H1 (cell line): ENCODE data around the gene UBASH3A. TPM values are rescaled to one million over a fixed set of nuclear protein-coding genes. Genes with fewer than 3 reads are reported as not detected.

Source experiments
- CTCF ChIA-PET: fragments of 300-600 bp; sonication (Branson Sonifier 250); formaldehyde crosslinking; loops from one replicate; lab custom pipeline; 2021; ENCODE audit not compliant: partially characterized antibody; lab: Charles Lee
- POLR2A ChIA-PET: fragments of 300-600 bp; sonication (Branson Sonifier 250); formaldehyde crosslinking; loops from one replicate; lab custom pipeline; 2021; ENCODE audit warnings: inconsistent platforms; ENCODE audit not compliant: partially characterized antibody; lab: Charles Lee
- DNase-seq, 2 experiments: peaks; one replicate each; pipeline versions ENCODE4 v3.0.0 to v3.0.0-alpha.2; 2010 to 2022; ENCODE audit warnings: low spot score in 2 of 2, low read depth in 1 of 2, mixed read lengths in 1 of 2
- FAIRE-seq: peaks from 2 replicates; lab custom pipeline; 2011; peaks lifted over from hg19 to GRCh38; lab: Jason Lieb, UNC
- H2AFZ ChIP-seq: 2 replicates; pipeline ENCODE4 v1.8.1; 2012; ENCODE audit warnings: low read length, inconsistent platforms
- H2AK5ac ChIP-seq: 2 replicates; pipeline ENCODE4 v1.6.1; 2013; ENCODE audit warnings: low read depth, low read length
- H2BK120ac ChIP-seq: replicated peaks from 2 replicates; pipeline ENCODE3; 2013; ENCODE audit warnings: low read depth, low read length, inconsistent platforms
- H2BK12ac ChIP-seq: 2 replicates; pipeline ENCODE4 v1.6.1; 2013; ENCODE audit warnings: low read depth, low read length
- H2BK15ac ChIP-seq: 2 replicates; pipeline ENCODE4 v1.6.1; 2013; ENCODE audit warnings: low read length
- H2BK20ac ChIP-seq: 2 replicates; pipeline ENCODE4 v1.6.1; 2013; ENCODE audit warnings: low read length
- H2BK5ac ChIP-seq: 2 replicates; pipeline ENCODE4 v1.6.1; 2013; ENCODE audit warnings: low read depth, low read length
- H3K14ac ChIP-seq: 2 replicates; pipeline ENCODE4 v1.6.1; 2013; ENCODE audit warnings: inconsistent platforms; ENCODE audit not compliant: insufficient read length
- H3K18ac ChIP-seq: 2 replicates; pipeline ENCODE4 v1.6.1; 2013; ENCODE audit warnings: low read length; ENCODE audit errors: extremely low read depth
- H3K23ac ChIP-seq: 2 replicates; pipeline ENCODE4 v1.6.1; 2013; ENCODE audit warnings: inconsistent platforms; ENCODE audit not compliant: insufficient read length
- H3K23me2 ChIP-seq: 2 replicates; pipeline ENCODE4 v1.6.1; 2013; ENCODE audit warnings: low read depth, low read length
- H3K27ac ChIP-seq: 2 replicates; pipeline ENCODE4 v1.6.1; 2011; ENCODE audit warnings: low read depth, low read length, inconsistent platforms
- H3K27me3 ChIP-seq, 4 experiments: replicated peaks in 1 of 4; 1 replicate in 1 of 4; 2 replicates in 3 of 4; pipeline versions ENCODE4 v1.6.1 to v1.8.1; 2011 to 2013; ENCODE audit warnings: low read length in 3 of 4, mild to moderate bottlenecking in 3 of 4, inconsistent platforms in 2 of 4, mixed read lengths in 2 of 4, moderate library complexity in 1 of 4; ENCODE audit not compliant: control insufficient read depth in 3 of 4, insufficient read depth in 3 of 4; ENCODE audit errors: extremely low read depth in 1 of 4
- H3K36me3 ChIP-seq, 4 experiments: 2 replicates each; pipeline versions ENCODE4 v1.6.1 to v1.8.1; 2011 to 2013; ENCODE audit warnings: mild to moderate bottlenecking in 4 of 4, low read length in 3 of 4, moderate library complexity in 2 of 4, control low read depth in 1 of 4, inconsistent platforms in 1 of 4; ENCODE audit not compliant: insufficient read depth in 4 of 4, control insufficient read depth in 2 of 4
- H3K4ac ChIP-seq: replicated peaks from 2 replicates; pipeline ENCODE3; 2013; ENCODE audit warnings: low read length, low read depth, mixed read lengths, inconsistent platforms; ENCODE audit not compliant: insufficient read length
- H3K4me1 ChIP-seq, 4 experiments: replicated peaks in 1 of 4; 1 replicate in 1 of 4; 2 replicates in 3 of 4; pipeline versions ENCODE4 v1.6.1 to v1.8.1; 2011 to 2013; ENCODE audit warnings: low read length in 3 of 4, inconsistent platforms in 2 of 4, mixed read lengths in 1 of 4; ENCODE audit not compliant: insufficient read depth in 4 of 4, control insufficient read depth in 3 of 4
- H3K4me2 ChIP-seq, 2 experiments: 2 replicates each; pipeline versions ENCODE4 v1.6.1 to v1.8.1; 2011 to 2013; ENCODE audit warnings: low read depth in 2 of 2, low read length in 2 of 2, control low read depth in 1 of 2, inconsistent platforms in 1 of 2, mild to moderate bottlenecking in 1 of 2; ENCODE audit not compliant: insufficient read depth in 1 of 2
- H3K4me3 ChIP-seq, 4 experiments: fragments of 200-600, 300-600 bp in 1 of 4; sonication (generic), shearing (Covaris generic), sonication (Bioruptor Twin) in 1 of 4; 2 replicates each; pipeline versions ENCODE4 v1.5.1 to v1.8.1; 2011 to 2016; ENCODE audit warnings: low read length in 4 of 4, low read depth in 3 of 4, control low read depth in 2 of 4, inconsistent platforms in 2 of 4, mild to moderate bottlenecking in 2 of 4, mixed read lengths in 1 of 4, moderate library complexity in 1 of 4; ENCODE audit not compliant: insufficient read depth in 2 of 4; ENCODE audit errors: extremely low read depth in 1 of 4
- H3K56ac ChIP-seq: replicated peaks from 2 replicates; pipeline ENCODE3; 2013; ENCODE audit warnings: low read depth, mild to moderate bottlenecking, mixed read lengths, low read length, inconsistent platforms; ENCODE audit not compliant: insufficient read length
- H3K79me1 ChIP-seq: 2 replicates; pipeline ENCODE4 v1.6.1; 2013; ENCODE audit warnings: low read depth, low read length, control low read depth
- H3K79me2 ChIP-seq, 2 experiments: 2 replicates each; pipeline versions ENCODE4 v1.6.1 to v1.8.1; 2012 to 2013; ENCODE audit warnings: low read length in 2 of 2, mild to moderate bottlenecking in 2 of 2, inconsistent platforms in 1 of 2; ENCODE audit not compliant: insufficient read depth in 2 of 2, control insufficient read depth in 1 of 2
- H3K9ac ChIP-seq, 4 experiments: replicated peaks in 1 of 4; 1 replicate in 1 of 4; 2 replicates in 3 of 4; pipeline versions ENCODE4 v1.6.1 to v1.8.1; 2011 to 2013; ENCODE audit warnings: low read depth in 3 of 4, low read length in 3 of 4, control low read depth in 2 of 4, mild to moderate bottlenecking in 2 of 4, moderate library complexity in 2 of 4, inconsistent platforms in 1 of 4; ENCODE audit errors: extremely low read depth in 1 of 4
- H3K9me3 ChIP-seq, 2 experiments: 2 replicates each; pipeline versions ENCODE4 v1.6.1 to v1.8.1; 2012 to 2013; ENCODE audit warnings: mild to moderate bottlenecking in 2 of 2, moderate library complexity in 2 of 2, control low read depth in 1 of 2, inconsistent platforms in 1 of 2, low read depth in 1 of 2, low read length in 1 of 2, mixed read lengths in 1 of 2; ENCODE audit not compliant: insufficient read depth in 2 of 2
- H4K20me1 ChIP-seq, 2 experiments: replicated peaks in 1 of 2; 2 replicates each; pipeline versions ENCODE3 to v1.8.1; 2011 to 2013; ENCODE audit warnings: inconsistent platforms in 2 of 2, low read length in 2 of 2, mild to moderate bottlenecking in 1 of 2; ENCODE audit not compliant: insufficient read depth in 2 of 2, control insufficient read depth in 1 of 2
- H4K5ac ChIP-seq: 2 replicates; pipeline ENCODE4 v1.6.1; 2013; ENCODE audit warnings: low read length, low read depth, mixed read lengths, inconsistent platforms; ENCODE audit not compliant: insufficient read length
- H4K8ac ChIP-seq: 2 replicates; pipeline ENCODE4 v1.8.0; 2013; ENCODE audit warnings: mild to moderate bottlenecking, moderate library complexity, low read length, inconsistent platforms; ENCODE audit not compliant: insufficient read depth; ENCODE audit errors: extremely low read depth
- H4K91ac ChIP-seq: replicated peaks from 2 replicates; pipeline ENCODE3; 2013; ENCODE audit warnings: low read length, mixed read lengths, inconsistent platforms; ENCODE audit not compliant: insufficient read length
- ATF3 ChIP-seq: IDR thresholded peaks from 2 replicates; pipeline ENCODE4 v1.6.1; 2011; ENCODE audit warnings: low read depth, mild to moderate bottlenecking, low read length; ENCODE audit not compliant: insufficient read depth
- FOSL1 ChIP-seq: IDR thresholded peaks from 2 replicates; pipeline ENCODE4 v1.6.1; 2011; ENCODE audit warnings: mild to moderate bottlenecking, low read depth, low read length, moderate library complexity; ENCODE audit not compliant: insufficient read depth
- GABPA ChIP-seq: IDR thresholded peaks from 2 replicates; pipeline ENCODE4 v1.6.1; 2011; ENCODE audit warnings: mild to moderate bottlenecking, low read length, moderate library complexity, borderline replicate concordance; ENCODE audit not compliant: insufficient read depth
- GTF2F1 ChIP-seq: IDR thresholded peaks from 2 replicates; pipeline ENCODE4 v1.6.1; 2012; ENCODE audit warnings: low read depth, low read length, improper control_type of control experiment, borderline replicate concordance
- JUND ChIP-seq: IDR thresholded peaks from 2 replicates; pipeline ENCODE4 v1.6.1; 2011; ENCODE audit warnings: mild to moderate bottlenecking, improper control_type of control experiment, low read length
- KDM1A ChIP-seq: fragments of 200-600, 300-600 bp; sonication (generic); IDR thresholded peaks from 2 replicates; pipeline ENCODE4 v1.7.1; 2016; ENCODE audit warnings: mild to moderate bottlenecking, low read length, borderline replicate concordance
- NRF1 ChIP-seq: IDR thresholded peaks from 2 replicates; pipeline ENCODE4 v1.6.1; 2011; ENCODE audit warnings: mild to moderate bottlenecking, low read depth, low read length, improper control_type of control experiment
- POU5F1 ChIP-seq: IDR thresholded peaks from 2 replicates; pipeline ENCODE4 v1.6.1; 2011; ENCODE audit warnings: low read depth, mild to moderate bottlenecking, low read length, moderate library complexity
- RAD21 ChIP-seq, 2 experiments: IDR thresholded peaks in 1 of 2; conservative IDR thresholded peaks in 1 of 2; 2 replicates each; pipeline ENCODE4 v1.6.1; 2011; ENCODE audit warnings: low read depth in 2 of 2, low read length in 2 of 2, improper control_type of control experiment in 1 of 2, inconsistent platforms in 1 of 2, mild to moderate bottlenecking in 1 of 2, moderate library complexity in 1 of 2
- SIX5 ChIP-seq: IDR thresholded peaks from 2 replicates; pipeline ENCODE4 v1.6.1; 2011; ENCODE audit warnings: mild to moderate bottlenecking, low read depth, low read length
- TAF7 ChIP-seq: optimal IDR thresholded peaks from 2 replicates; pipeline ENCODE3; 2011; ENCODE audit warnings: low read depth, mild to moderate bottlenecking, inconsistent platforms, low read length, moderate library complexity, borderline replicate concordance
- WGBS, 2 experiments: shearing (Covaris generic) in 1 of 2; methylation state at CpG; one replicate each; pipeline versions ENCODE4 v1.1.6 to v1.1.7; 2013 to 2015; ENCODE audit warnings: low lambda C conversion rate in 2 of 2, mixed read lengths in 2 of 2, inconsistent platforms in 1 of 2, low coverage in 1 of 2, missing lambda C conversion rate in 1 of 2; ENCODE audit not compliant: insufficient replicate concordance in 2 of 2, insufficient coverage in 1 of 2, insufficient read length in 1 of 2; ENCODE audit errors: extremely low coverage in 1 of 2, missing lambda C conversion rate in 1 of 2; 5-methylcytosine and 5-hydroxymethylcytosine counted together
- polyA plus RNA-seq, 7 experiments: library from polyadenylated mRNA; depleted of rRNA in 3 of 7; stranded (reverse) in 5 of 7; unstranded in 2 of 7; fragments of >200 nt in 5 of 7; fragments of 200-250 nt in 2 of 7; gene quantifications; 1 replicate in 5 of 7; 2 replicates in 1 of 7; 4 replicates in 1 of 7; pipeline versions ENCODE4 v1.2.1 to v1.2.3, GENCODE V29; 2011 to 2013; ENCODE audit warnings: missing spikeins in 2 of 7, mixed read lengths in 2 of 7
- total RNA-seq: library from RNA; stranded (reverse); fragmentation: NEBNext Ultra II Directional; extraction: Animal tissue kit (Norgen Biotek cat#: 25700); gene quantifications from 2 replicates; pipeline ENCODE4 v1.2.1, GENCODE V29; 2021

Gene UBASH3A
- total and polyA plus RNA-seq, 2 of the 8 experiments (the other 6 are each of a cell fraction or from before 2014, with no cell fraction given), result not detected

- H3K56ac ChIP-seq, result no peak overlapping the region
- H3K27me3 ChIP-seq, result no peaks in the 10 kb centered on the region; a peak in 1 of 7 replicates
- ChIA-PET CTCF (interaction anchor here (0.6 to 3.0 kb wide), 29 partner anchors 8 to 342 kb away, joined by 3 to 29 read pairs (median 4); partner anchors contain the start of genes TFF1, TFF3 and UBASH3A), POLR2A (interaction anchor here (0.5 kb wide), 1 partner anchor 31 kb away, joined by 4 read pairs; no protein-coding TSS in a partner anchor)
- no peaks in the 10 kb centered on the region for H3K36me3 ChIP-seq
- H3K23me2 ChIP-seq, result no peaks in the 10 kb centered on the region
- no peak overlapping the region for H4K5ac ChIP-seq
- H2AFZ ChIP-seq, result no peak overlapping the region
- no peaks in the 10 kb centered on the region for H3K9me3 ChIP-seq
- H3K27ac ChIP-seq, result no peak overlapping the region
- no peak for FAIRE-seq
- H2BK12ac ChIP-seq, result no peak overlapping the region
- no peaks in the 10 kb centered on the region for H3K79me2 ChIP-seq
- H2BK5ac ChIP-seq, result no peak overlapping the region
- no peak overlapping the region for H3K9ac ChIP-seq
- H3K18ac ChIP-seq, result no peak overlapping the region
- H2BK120ac ChIP-seq, result no peak overlapping the region
- no peak for DNase-seq
- H4K91ac ChIP-seq, result no peak overlapping the region
- no peaks in the 10 kb centered on the region; the same call in 1 of the 2 replicates for H3K79me1 ChIP-seq
- H2AK5ac ChIP-seq, result no peak overlapping the region
- WGBS, 2 experiments, result 79% methylated on average over 1 of the region's 1 CpG; no CpG with 5 or more reads in 1 of the 2 experiments
- H4K20me1 ChIP-seq, result peaks cover 0 to 3% of the 10 kb centered on the region in 2 experiments
- no peak overlapping the region for H3K14ac ChIP-seq
- H3K4ac ChIP-seq, result no peak overlapping the region
- no peak overlapping the region for H2BK20ac ChIP-seq
- no peak overlapping the region for H3K23ac ChIP-seq
- no peaks in the 10 kb centered on the region for H3K4me1 ChIP-seq
- no peak overlapping the region; the same call in 1 of the 2 replicates for H4K8ac ChIP-seq
- H2BK15ac ChIP-seq, result no peak overlapping the region
- no peak overlapping the region for H3K4me2 ChIP-seq
- no peak overlapping the region for H3K4me3 ChIP-seq
- TF ChIP-seq FOSL1 (no peak), ATF3 (no peak), TAF7 (no peak), SIX5 (no peak), GABPA (no peak), GTF2F1 (no peak), KDM1A (no peak), RAD21 (IDR thresholded peaks at IDR 0.05 in 1 of 2, conservative IDR thresholded peaks at IDR 0.05 in 1 of 2; ENCODE audit: low read depth in 2 of 2, low read length in 2 of 2) (peak; percentile 78 to 84), NRF1 (no peak), JUND (no peak), POU5F1 (no peak)
These were observed 22.2 kb upstream of the UBASH3A start for GRCh38 chr21:42381347-42381984.
